ENCODE data around the gene CD74.

Gene CD74

GRCh38 chr5:150356575-150357294, 56.0 kb downstream of the CD74 start:
- no peak for TF ChIP-seq GATA3 (IDR thresholded peaks at IDR 0.05; ENCODE audit: low read depth, low read length)
- no peak for TF ChIP-seq GATA2 (IDR thresholded peaks at IDR 0.05; ENCODE audit: low read depth, low read length)

GRCh38 chr5:150355791-150356190, 56.9 kb downstream of the CD74 start:
- TF ChIP-seq GATA3 (IDR thresholded peaks at IDR 0.05; ENCODE audit: low read depth, low read length) = no peak
- no peak for TF ChIP-seq GATA2 (IDR thresholded peaks at IDR 0.05; ENCODE audit: low read depth, low read length)

- TF ChIP-seq GATA3 (IDR thresholded peaks at IDR 0.05; ENCODE audit: low read depth, low read length) (no peak), GATA2 (IDR thresholded peaks at IDR 0.05; ENCODE audit: low read depth, low read length) (no peak)
Observed at GRCh38 chr5:150353032-150353675, 59.6 kb downstream of the CD74 start.

- TF ChIP-seq GATA3 (IDR thresholded peaks at IDR 0.05; ENCODE audit: low read depth, low read length) (no peak), GATA2 (IDR thresholded peaks at IDR 0.05; ENCODE audit: low read depth, low read length) (no peak)
Observed at GRCh38 chr5:150352244-150353031, 60.3 kb downstream of the CD74 start.

Data from SH-SY5Y (cell line).